Neutrophil (primary cell): ENCODE measurements around the gene IGSF21.

Source experiments
- H3K27ac ChIP-seq: fragments of 200-600 bp; sonication (generic); 2 replicates; pipeline ENCODE4 v1.5.1; 2016; ENCODE audit warnings: mild to moderate bottlenecking, moderate library complexity
- H3K27me3 ChIP-seq: fragments of 200-600 bp; sonication (generic); 2 replicates; pipeline ENCODE4 v1.6.0; 2016; ENCODE audit warnings: mild to moderate bottlenecking
- H3K36me3 ChIP-seq: fragments of 200-600 bp; sonication (generic); 2 replicates; pipeline ENCODE4 v1.5.1; 2017
- H3K4me1 ChIP-seq, 2 experiments: fragments of 200-600 bp in 1 of 2; sonication (generic) in 1 of 2; 1 replicate in 1 of 2; 2 replicates in 1 of 2; pipeline versions ENCODE4 v1.5.1 to v1.6.1; 2013 to 2016; ENCODE audit warnings: low read depth in 1 of 2, low read length in 1 of 2, mild to moderate bottlenecking in 1 of 2, moderate library complexity in 1 of 2; ENCODE audit not compliant: control insufficient read depth in 1 of 2, insufficient read depth in 1 of 2
- H3K4me3 ChIP-seq, 2 experiments: fragments of 200-600 bp in 1 of 2; sonication (generic) in 1 of 2; 1 replicate in 1 of 2; 2 replicates in 1 of 2; pipeline ENCODE4 v1.5.1; 2013 to 2016; ENCODE audit warnings: low read depth in 1 of 2, low read length in 1 of 2, mild to moderate bottlenecking in 1 of 2, moderate library complexity in 1 of 2
- H3K9me3 ChIP-seq: fragments of 200-600 bp; sonication (generic); 2 replicates; pipeline ENCODE4 v1.5.1; 2016
- CTCF ChIP-seq: fragments of 200-600 bp; sonication (generic); IDR thresholded peaks from 2 replicates; pipeline ENCODE4 v1.5.1; 2016; ENCODE audit warnings: antibody characterized with exemption

IGSF21 gene

GRCh38 chr1:18077657-18078215 lies 29.9 kb upstream of the IGSF21 start:
- H3K27ac ChIP-seq = no peak overlapping the region
- H3K4me3 ChIP-seq = no peak overlapping the region
- H3K27me3 ChIP-seq = no peaks in the 10 kb centered on the region
- H3K9me3 ChIP-seq = no peaks in the 10 kb centered on the region
- no peaks in the 10 kb centered on the region for H3K36me3 ChIP-seq
- no peak for TF ChIP-seq CTCF
- H3K4me1 ChIP-seq = no peaks in the 10 kb centered on the region

DNA sequence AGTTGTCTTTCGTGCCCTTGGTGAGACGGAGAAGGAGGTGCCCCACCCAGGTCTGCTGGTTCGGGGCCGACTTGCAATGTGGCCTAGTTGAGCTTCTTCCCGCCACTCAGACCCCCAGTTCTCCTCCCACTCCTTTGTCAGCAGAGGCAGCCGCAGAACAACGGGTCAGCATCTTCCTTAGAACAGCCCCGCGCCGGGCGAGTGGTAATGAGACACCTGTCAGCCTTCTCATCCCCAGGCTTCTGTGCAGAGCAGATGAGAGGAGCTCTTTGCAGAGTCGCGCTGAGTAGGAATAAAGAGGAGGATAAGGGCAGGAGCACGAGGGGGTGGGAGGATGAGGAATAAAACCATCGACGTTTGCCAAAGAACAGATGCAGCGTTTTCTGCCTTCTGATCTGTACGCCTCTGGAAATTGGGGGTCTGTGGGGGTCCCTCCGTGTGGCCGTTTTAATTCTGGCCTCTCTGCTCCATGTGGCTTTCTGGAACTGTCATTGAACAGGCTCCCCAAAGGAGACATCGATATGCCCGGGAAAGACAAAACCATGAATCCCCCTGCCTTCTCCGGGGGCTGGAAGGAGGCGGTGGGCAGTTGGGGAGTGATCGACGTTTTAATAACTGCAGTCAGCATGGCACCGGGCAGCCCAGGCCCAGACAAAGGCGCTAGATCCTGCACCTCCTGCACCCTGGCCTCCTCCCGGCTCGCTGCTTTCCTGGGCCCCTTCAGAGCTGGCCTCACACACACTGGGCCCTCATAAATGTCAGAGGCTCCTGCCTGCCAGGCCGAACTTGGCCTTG lies 27.5 kb upstream of the IGSF21 start:
- H3K36me3 ChIP-seq = no peaks in the 10 kb centered on the region
- TF ChIP-seq CTCF = no peak
- no peaks in the 10 kb centered on the region for H3K9me3 ChIP-seq
- peaks cover 5% of the 10 kb centered on the region for H3K27me3 ChIP-seq
- H3K27ac ChIP-seq = no peak overlapping the region
- H3K4me3 ChIP-seq = no peak overlapping the region
- no peaks in the 10 kb centered on the region for H3K4me1 ChIP-seq

GRCh38 chr1:18085387-18086074 lies 22.1 kb upstream of the IGSF21 start:
- H3K4me1 ChIP-seq = peaks cover 0 to 14% of the 10 kb centered on the region in 2 experiments
- H3K9me3 ChIP-seq = no peaks in the 10 kb centered on the region
- no peak for TF ChIP-seq CTCF
- no peak overlapping the region for H3K4me3 ChIP-seq
- H3K27ac ChIP-seq = no peak overlapping the region
- H3K36me3 ChIP-seq = no peaks in the 10 kb centered on the region
- H3K27me3 ChIP-seq = peaks cover 14% of the 10 kb centered on the region

GRCh38 chr1:18088077-18088594 lies 19.5 kb upstream of the IGSF21 start:
- Histone ChIP-seq H3K9me3 (no peaks in the 10 kb centered on the region), H3K27me3 (peaks cover 26% of the 10 kb centered on the region), H3K36me3 (no peaks in the 10 kb centered on the region), H3K27ac (no peak overlapping the region), H3K4me3 (no peak overlapping the region), H3K4me1 (peaks cover 0 to 14% of the 10 kb centered on the region in 2 experiments)
- no peak for TF ChIP-seq CTCF

- Histone ChIP-seq H3K4me3 (no peak overlapping the region), H3K27me3 (peaks cover 21% of the 10 kb centered on the region), H3K27ac (no peak overlapping the region), H3K9me3 (no peaks in the 10 kb centered on the region), H3K36me3 (no peaks in the 10 kb centered on the region), H3K4me1 (peaks cover 0 to 14% of the 10 kb centered on the region in 2 experiments)
- no peak for TF ChIP-seq CTCF
Observed at GRCh38 chr1:18089488-18089887, 18.1 kb upstream of the IGSF21 start.
